DOHH2 (cell line): ENCODE measurements around the gene CACTIN.

Experiments
- CTCF ChIP-seq: fragments of 200-600 bp; sonication (generic); IDR thresholded peaks from one replicate; pipeline ENCODE4 v1.5.1; 2014; ENCODE audit warnings: antibody characterized with exemption, mild to moderate bottlenecking, low read depth, low read length; ENCODE audit not compliant: poor library complexity, severe bottlenecking
- EZH2phosphoT487 ChIP-seq: fragments of 200-600 bp; sonication (generic); IDR thresholded peaks from 2 replicates; pipeline ENCODE4 v1.6.1; 2017; ENCODE audit warnings: borderline replicate concordance, mild to moderate bottlenecking, antibody characterized with exemption, low read length, moderate library complexity, mixed read lengths

GRCh38 chr19:3612901-3613741 lies 13.5 kb downstream of the CACTIN start:
- TF ChIP-seq CTCF (no peak), EZH2phosphoT487 (no peak)
